PC-3 (cell line): Measurements from ENCODE around the gene FAM131A. TPM values are rescaled to one million over a fixed set of nuclear protein-coding genes. Genes with fewer than 3 reads are reported as not detected.

Experiments
- ATAC-seq: fragments of 200-7000 bp; cut with Tn5 transposase; 2 replicates; pipeline ENCODE4 v1.9.1; 2020; ENCODE audit warnings: mild to moderate bottlenecking, moderate library complexity
- BruUV-seq: library from RNA; stranded (reverse); fragments of 400-500 nt; replicated peaks from 2 replicates; lab custom pipeline; 2021; lab: Mats Ljungman, UMichigan
- CTCF ChIA-PET: fragments of 300-600 bp; sonication (Branson Sonifier 250); formaldehyde crosslinking; loops from one replicate; lab custom pipeline; 2022; ENCODE audit warnings: antibody characterized with exemption; lab: Charles Lee
- POLR2A ChIA-PET: fragments of 300-600 bp; sonication (Branson Sonifier 250); formaldehyde crosslinking; loops from one replicate; lab custom pipeline; 2022; ENCODE audit warnings: antibody characterized with exemption; ENCODE audit not compliant: unreplicated experiment; lab: Charles Lee
- DNase-seq: peaks from one replicate; pipeline ENCODE4 v3.0.0-alpha.2; 2015
- H2AFZ ChIP-seq: fragments of 300-600 bp; sonication (generic); 2 replicates; pipeline ENCODE4 v1.6.0; 2016; ENCODE audit warnings: antibody characterized with exemption, low read length
- H3F3A ChIP-seq: fragments of 300-600 bp; sonication (generic); one replicate; pipeline ENCODE4 v1.6.0; 2017; ENCODE audit warnings: antibody characterized with exemption, low read length, control low read depth, mild to moderate bottlenecking; ENCODE audit not compliant: unreplicated experiment
- H3K27ac ChIP-seq: fragments of 300-600 bp; sonication (generic); 2 replicates; pipeline ENCODE4 v1.5.1; 2016; ENCODE audit warnings: mild to moderate bottlenecking, low read length
- H3K27me3 ChIP-seq: fragments of 300-600 bp; sonication (generic); 2 replicates; pipeline ENCODE4 v1.6.1; 2016; ENCODE audit warnings: low read length, mixed read lengths
- H3K36me3 ChIP-seq: fragments of 300-600 bp; sonication (generic); 2 replicates; pipeline ENCODE4 v1.6.1; 2016; ENCODE audit warnings: low read depth, mixed run types, low read length, mixed read lengths
- H3K4me1 ChIP-seq: fragments of 300-600 bp; sonication (generic); 2 replicates; pipeline ENCODE4 v1.5.1; 2016; ENCODE audit warnings: low read length; ENCODE audit not compliant: insufficient read depth
- H3K4me2 ChIP-seq: fragments of 300-600 bp; sonication (generic); 2 replicates; pipeline ENCODE4 v1.6.0; 2016; ENCODE audit warnings: low read length
- H3K4me3 ChIP-seq: fragments of 300-600 bp; sonication (generic); 2 replicates; pipeline ENCODE4 v1.5.1; 2016; ENCODE audit warnings: mild to moderate bottlenecking, low read length, mixed read lengths
- H3K79me2 ChIP-seq: fragments of 300-600 bp; sonication (generic); 2 replicates; pipeline ENCODE4 v1.6.1; 2017; ENCODE audit warnings: low read length, mixed read lengths
- H3K9ac ChIP-seq: fragments of 300-600 bp; sonication (generic); 2 replicates; pipeline ENCODE4 v1.6.0; 2016; ENCODE audit warnings: mild to moderate bottlenecking, low read length
- H3K9me2 ChIP-seq: fragments of 300-600 bp; sonication (generic); replicated peaks from 2 replicates; pipeline ENCODE4 v1.6.1; 2016; ENCODE audit warnings: mixed run types, low read length, mixed read lengths
- H3K9me3 ChIP-seq: fragments of 300-600 bp; sonication (generic); 2 replicates; pipeline ENCODE4 v1.6.1; 2016; ENCODE audit warnings: low read length, mixed read lengths
- H4K20me1 ChIP-seq: fragments of 300-600 bp; sonication (generic); 2 replicates; pipeline ENCODE4 v1.6.1; 2016; ENCODE audit warnings: low read length, mixed read lengths
- EZH2 ChIP-seq: fragments of 300-600 bp; sonication (generic); IDR thresholded peaks from one replicate; pipeline ENCODE4 v1.6.1; 2017; ENCODE audit warnings: antibody characterized with exemption, mild to moderate bottlenecking, low read length; ENCODE audit not compliant: unreplicated experiment
- EZH2phosphoT487 ChIP-seq: fragments of 300-600 bp; sonication (generic); IDR thresholded peaks from 2 replicates; pipeline ENCODE4 v1.6.1; 2018; ENCODE audit warnings: mild to moderate bottlenecking, antibody characterized with exemption, low read length, borderline replicate concordance
- intact Hi-C: fragments of 100-400 bp; cut with micrococcal nuclease; formaldehyde crosslinking; loops from 2 replicates; pipeline ENCODE4 v1.9.0; 2023
- total RNA-seq: library from RNA; depleted of rRNA; stranded (reverse); fragments of >200 nt; gene quantifications from 2 replicates; pipeline ENCODE4 v1.2.3, GENCODE V29; 2014
- TF ChIP-seq, protein P1 (sequence below): fragments of 300-600 bp; sonication (generic); conservative IDR thresholded peaks from 2 replicates; pipeline ENCODE4 v1.5.1; 2017; ENCODE audit warnings: antibody characterized with exemption, low read depth, mild to moderate bottlenecking, low read length

FAM131A gene
- total RNA-seq, 1 experiment from 2014 or later = 21.9 TPM

DNA sequence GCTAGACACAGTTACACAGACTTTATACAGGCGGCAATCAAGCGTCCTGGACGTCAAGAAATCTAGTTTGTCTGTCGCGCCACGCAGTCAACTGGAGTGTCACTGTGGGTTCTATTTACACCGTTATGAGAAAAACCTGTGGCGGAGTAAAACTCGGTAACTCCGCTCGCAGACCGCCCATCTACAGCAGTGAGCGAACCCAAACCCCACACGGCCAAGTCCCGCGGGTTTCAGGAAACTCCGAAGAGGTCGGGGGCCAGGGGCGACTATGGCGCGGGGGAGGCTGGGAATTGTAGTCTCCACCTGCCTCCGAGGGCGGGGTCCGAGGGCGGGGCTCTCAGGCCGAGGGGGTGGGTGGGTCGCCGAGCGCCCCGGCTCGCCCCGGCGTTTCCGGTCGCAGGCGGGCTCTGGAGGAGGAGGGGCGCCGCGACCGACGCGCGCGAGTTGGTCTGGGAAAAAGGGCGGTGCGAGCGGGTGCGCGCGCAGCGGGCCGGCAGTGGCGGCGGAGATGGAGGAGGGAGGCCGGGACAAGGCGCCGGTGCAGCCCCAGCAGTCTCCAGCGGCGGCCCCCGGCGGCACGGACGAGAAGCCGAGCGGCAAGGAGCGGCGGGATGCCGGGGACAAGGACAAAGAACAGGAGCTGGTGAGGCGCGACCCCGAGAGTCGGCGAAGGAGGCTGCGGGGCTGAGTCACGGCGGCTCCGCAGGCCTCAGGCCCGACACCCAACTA lies 38.5 kb upstream of the FAM131A start, which contains the start of gene PSMD2:
PSMD2 (plus strand) TSS at position 483 of the 729 bp plus-strand sequence; CDS start at position 509, 26 bp downstream.
- no peaks in the 10 kb centered on the region for H3K27me3 ChIP-seq
- peaks cover 20% of the 10 kb centered on the region for H3K4me1 ChIP-seq
- intact Hi-C loops = loop anchor here (1.0 to 2.0 kb wide), 4 partner anchors 15 to 125 kb away; partner anchors contain the start of genes ALG3, AP2M1, EEF1AKMT4 and EIF4G1
- DNase-seq (peak; percentile 97), ATAC-seq (peak; percentile 89)
- H4K20me1 ChIP-seq = peaks cover 35% of the 10 kb centered on the region
- peak within 1 kb of the TSS; percentile 100 for H3K4me3 ChIP-seq
- H3K9ac ChIP-seq = peak within 1 kb of the TSS; percentile 98
- no peaks in the 10 kb centered on the region for H3F3A ChIP-seq
- TF ChIP-seq EZH2 = no peak
- no peak for TF ChIP-seq EZH2phosphoT487
- TF ChIP-seq, protein P1, sequence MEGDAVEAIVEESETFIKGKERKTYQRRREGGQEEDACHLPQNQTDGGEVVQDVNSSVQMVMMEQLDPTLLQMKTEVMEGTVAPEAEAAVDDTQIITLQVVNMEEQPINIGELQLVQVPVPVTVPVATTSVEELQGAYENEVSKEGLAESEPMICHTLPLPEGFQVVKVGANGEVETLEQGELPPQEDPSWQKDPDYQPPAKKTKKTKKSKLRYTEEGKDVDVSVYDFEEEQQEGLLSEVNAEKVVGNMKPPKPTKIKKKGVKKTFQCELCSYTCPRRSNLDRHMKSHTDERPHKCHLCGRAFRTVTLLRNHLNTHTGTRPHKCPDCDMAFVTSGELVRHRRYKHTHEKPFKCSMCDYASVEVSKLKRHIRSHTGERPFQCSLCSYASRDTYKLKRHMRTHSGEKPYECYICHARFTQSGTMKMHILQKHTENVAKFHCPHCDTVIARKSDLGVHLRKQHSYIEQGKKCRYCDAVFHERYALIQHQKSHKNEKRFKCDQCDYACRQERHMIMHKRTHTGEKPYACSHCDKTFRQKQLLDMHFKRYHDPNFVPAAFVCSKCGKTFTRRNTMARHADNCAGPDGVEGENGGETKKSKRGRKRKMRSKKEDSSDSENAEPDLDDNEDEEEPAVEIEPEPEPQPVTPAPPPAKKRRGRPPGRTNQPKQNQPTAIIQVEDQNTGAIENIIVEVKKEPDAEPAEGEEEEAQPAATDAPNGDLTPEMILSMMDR = no peak
- H3K9me2 ChIP-seq = no peaks in the 10 kb centered on the region
- peaks cover 36% of the 10 kb centered on the region for H3K36me3 ChIP-seq
- ChIA-PET POLR2A (interaction anchor here (0.6 kb wide), 1 partner anchor 55 kb away, joined by 3 read pairs; no protein-coding TSS in a partner anchor), CTCF (no interaction called here)
- H3K79me2 ChIP-seq = peaks cover 49% of the 10 kb centered on the region
- BruUV-seq = no TSS peak
- H3K4me2 ChIP-seq = peak within 1 kb of the TSS; percentile 94
- H2AFZ ChIP-seq = peak within 1 kb of the TSS; percentile 98
- H3K27ac ChIP-seq = peak within 1 kb of the TSS; percentile 80
- H3K9me3 ChIP-seq = no peaks in the 10 kb centered on the region

- Histone ChIP-seq H3K9ac (peak overlapping the region; percentile 98), H3K4me2 (peak overlapping the region; percentile 87), H3K27ac (peak overlapping the region; percentile 80), H3K79me2 (peaks cover 57% of the 10 kb centered on the region), H3K27me3 (no peaks in the 10 kb centered on the region), H3K9me2 (no peaks in the 10 kb centered on the region), H3K4me3 (peak overlapping the region; percentile 100), H3K4me1 (peaks cover 20% of the 10 kb centered on the region), H3K36me3 (peaks cover 44% of the 10 kb centered on the region), H4K20me1 (peaks cover 43% of the 10 kb centered on the region), H2AFZ (peak overlapping the region; percentile 44; the same call in 1 of the 2 replicates), H3F3A (no peaks in the 10 kb centered on the region), H3K9me3 (no peaks in the 10 kb centered on the region)
- intact Hi-C loops = loop anchor here (1.0 to 2.0 kb wide), 4 partner anchors 15 to 125 kb away; partner anchors contain the start of genes ALG3, AP2M1, EEF1AKMT4 and EIF4G1
- peak; percentile 15 for ATAC-seq
- DNase-seq = peak; percentile 50
- ChIA-PET CTCF (interaction anchor here (0.8 kb wide), 1 partner anchor 72 kb away, joined by 3 read pairs; no protein-coding TSS in a partner anchor), POLR2A (interaction anchor here (0.6 kb wide), 1 partner anchor 54 kb away, joined by 3 read pairs; no protein-coding TSS in a partner anchor)
- TF ChIP-seq, protein P1 = no peak
- TF ChIP-seq EZH2phosphoT487 = no peak
- no peak for TF ChIP-seq EZH2
- TSS peak; percentile 59 for BruUV-seq
These were observed 37.7 kb upstream of the FAM131A start for GRCh38 chr3:184299488-184300377.
